Femur (tissue), 1 donor: ENCODE data around the gene IL11.

Experiments
- DNase-seq: peaks from one replicate; pipeline ENCODE4 v3.0.0-alpha.2; 2017

IL11 gene

GRCh38 chr19:55390461-55390880, 20.2 kb upstream of the IL11 start:
- no peak for DNase-seq

GRCh38 chr19:55389386-55390317, 19.4 kb upstream of the IL11 start:
- peak; percentile 18 for DNase-seq

GRCh38 chr19:55387736-55388497, 17.7 kb upstream of the IL11 start:
- peak; percentile 26 for DNase-seq

- peak; percentile 23 for DNase-seq
Measured at GRCh38 chr19:55386493-55386971, 16.3 kb upstream of the IL11 start.

DNA sequence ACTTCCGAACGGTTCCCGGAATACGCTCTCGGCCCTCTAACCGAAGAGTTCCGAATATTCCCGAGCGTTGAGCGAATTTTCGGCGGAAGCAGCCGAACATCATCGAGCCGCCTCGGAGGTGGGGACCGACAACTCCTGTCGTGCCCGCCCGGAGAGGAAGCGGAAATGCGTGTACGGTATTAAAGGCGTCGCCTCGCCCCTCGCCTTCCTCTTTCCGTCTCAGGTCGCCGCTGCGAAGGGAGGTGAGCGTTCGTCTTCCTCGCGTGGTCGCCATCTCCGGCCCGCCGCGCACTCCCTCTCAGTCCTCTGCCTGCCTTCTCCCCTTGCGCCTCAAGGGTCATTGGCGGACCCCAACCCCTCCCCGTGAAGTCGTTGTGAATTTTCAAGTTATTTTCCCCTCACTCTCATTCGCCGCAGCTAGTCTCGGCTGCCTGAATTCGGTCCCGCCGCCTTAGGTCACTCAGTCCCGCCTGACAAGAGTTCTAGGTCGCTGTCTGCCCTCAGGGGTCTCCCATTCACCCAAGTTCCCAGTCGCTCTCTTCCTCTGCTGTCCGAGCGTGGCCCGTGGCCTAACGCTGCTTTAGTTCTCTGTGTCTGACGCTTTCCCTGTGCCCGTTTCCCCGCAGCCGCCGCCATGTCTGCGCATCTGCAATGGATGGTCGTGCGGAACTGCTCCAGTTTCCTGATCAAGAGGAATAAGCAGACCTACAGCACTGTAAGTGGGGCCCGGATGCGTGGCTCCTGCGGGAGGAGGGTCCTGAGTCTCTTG, 15.6 kb upstream of the IL11 start, which contains the start of gene RPL28:
RPL28 (plus strand) TSS at position 209 of the 769 bp plus-strand sequence; CDS start at position 635, 426 bp downstream.
- peak; percentile 100 for DNase-seq

DNA sequence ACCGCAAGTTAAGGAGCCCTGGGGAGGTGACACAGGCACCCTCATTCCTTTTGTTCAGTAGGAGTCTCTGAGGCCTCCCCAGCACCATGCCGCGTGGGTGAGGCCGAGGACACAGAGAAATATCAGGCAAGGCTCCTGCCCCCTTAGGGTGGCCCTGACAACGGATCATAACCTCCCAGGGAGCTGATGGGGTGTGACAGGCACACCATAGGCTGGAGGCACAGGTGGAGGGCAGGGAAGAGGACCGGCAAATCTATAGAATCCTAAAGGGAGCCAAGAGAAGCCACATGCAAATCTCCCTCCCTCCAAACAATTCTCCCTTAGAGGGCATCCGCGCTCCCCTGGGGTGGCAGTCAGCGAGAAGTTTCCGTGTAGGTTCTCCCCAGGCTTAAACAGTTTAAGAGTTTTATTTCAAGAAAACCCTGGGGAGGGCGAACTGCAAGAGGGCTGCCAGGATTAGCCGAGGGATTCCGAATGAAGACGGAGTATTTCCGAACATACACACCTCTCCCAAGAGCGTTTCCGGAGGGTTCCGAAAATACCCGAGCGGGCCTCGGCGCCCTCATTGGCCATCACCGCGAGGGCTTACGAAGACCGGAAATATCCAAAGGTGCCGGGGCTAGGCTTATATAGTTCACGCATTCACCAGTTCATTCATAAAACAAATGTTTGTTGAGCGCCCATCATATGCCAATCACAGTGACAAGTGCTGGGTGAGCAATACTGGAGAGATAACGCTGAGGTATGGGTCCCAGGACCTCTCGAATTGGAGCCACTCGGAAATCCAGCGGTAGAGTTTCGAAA, 14.9 kb upstream of the IL11 start:
- DNase-seq = peak; percentile 97

- no peak for DNase-seq
Measured at GRCh38 chr19:55384131-55384919, 14.1 kb upstream of the IL11 start, which contains the start of gene TMEM238. Gene TMEM238 (minus strand): TSS chr19:55384292. CDS start chr19:55384259, 33 bp downstream.

DNA sequence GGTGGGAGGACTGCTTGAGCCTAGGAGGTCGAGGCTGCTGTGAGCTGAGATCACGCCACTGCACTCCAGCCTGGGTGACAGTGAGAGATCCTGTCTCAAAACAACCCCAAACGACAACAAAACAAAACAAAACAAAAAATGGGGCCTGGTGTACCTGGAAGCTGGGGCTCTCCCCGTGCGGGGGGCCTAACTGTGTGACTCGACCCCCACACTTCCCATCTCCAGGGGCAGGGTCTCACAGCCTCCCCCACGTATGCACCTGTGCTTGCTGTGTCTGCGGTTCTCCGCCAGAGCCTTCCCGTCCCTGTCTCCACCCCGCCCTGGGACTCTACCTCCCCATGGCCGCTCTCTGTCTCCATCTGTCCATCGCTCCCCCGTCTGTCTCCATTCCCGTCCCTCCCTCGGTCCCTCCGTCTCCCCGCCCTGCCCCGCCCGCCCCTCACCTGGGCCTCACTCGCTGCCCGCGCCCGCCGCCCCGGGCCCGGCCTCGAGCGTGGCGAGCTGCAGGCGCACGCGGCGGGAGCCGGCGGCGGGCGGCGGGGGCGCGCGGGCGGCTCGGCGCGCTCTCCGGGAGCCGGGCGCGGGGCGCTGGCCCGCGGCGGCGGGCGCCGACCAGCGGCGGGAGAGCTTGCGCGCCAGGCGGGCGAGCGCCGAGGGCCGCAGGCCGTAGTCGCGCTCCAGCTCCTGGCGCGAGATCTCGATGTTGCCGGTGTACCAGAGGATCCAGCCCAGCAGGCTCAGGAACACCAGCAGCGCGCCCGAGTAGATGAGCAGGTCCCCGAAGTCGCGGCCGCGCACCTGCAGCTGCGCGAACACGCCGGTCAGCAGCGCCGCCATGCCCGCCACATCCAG, 13.2 kb upstream of the IL11 start:
- peak; percentile 69 for DNase-seq

GRCh38 chr19:55382522-55383054, 12.3 kb upstream of the IL11 start:
- DNase-seq = no peak

DNA sequence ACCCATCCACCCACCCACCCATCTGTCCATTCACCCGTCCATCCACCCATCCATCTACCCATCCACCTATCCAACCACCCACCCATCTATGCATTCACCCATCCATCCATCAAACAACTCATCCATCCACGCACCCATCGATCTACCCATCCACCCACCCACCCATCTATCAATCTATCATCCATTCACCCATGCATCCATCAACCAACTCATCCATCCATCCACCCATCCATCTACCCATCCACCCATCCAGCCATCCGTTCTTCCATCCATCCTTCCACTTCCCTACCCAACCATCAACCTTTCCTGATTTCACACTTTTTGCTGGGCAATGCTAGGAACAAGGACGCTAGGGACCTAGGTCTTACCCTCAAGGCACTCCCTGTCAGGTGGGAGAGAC, 11.8 kb upstream of the IL11 start:
- no peak for DNase-seq

GRCh38 chr19:55379174-55379573, 8.9 kb upstream of the IL11 start:
- DNase-seq = peak; percentile 75

GRCh38 chr19:55377356-55378131, 7.3 kb upstream of the IL11 start:
- DNase-seq = peak; percentile 60

- no peak for DNase-seq
Measured at GRCh38 chr19:55376241-55376933, 6.1 kb upstream of the IL11 start, which contains the start of gene TMEM190. Gene TMEM190 (plus strand): TSS chr19:55376826. CDS start chr19:55376854, 28 bp downstream.

GRCh38 chr19:55373993-55374757, 3.9 kb upstream of the IL11 start:
- no peak for DNase-seq

- DNase-seq = no peak
Measured at GRCh38 chr19:55373306-55373992, 3.2 kb upstream of the IL11 start.

- DNase-seq = no peak
Measured at GRCh38 chr19:55372316-55373081, 2.2 kb upstream of the IL11 start.
